Measurements from ENCODE around the gene RAMP3. TPM values are rescaled to one million over a fixed set of nuclear protein-coding genes. Genes with fewer than 3 reads are reported as not detected.
A peak's percentile ranks its signal among the peaks of the same experiment; 100 is the strongest.

Gene RAMP3
- polyA plus RNA-seq, 3 donors, result not detected

DNA sequence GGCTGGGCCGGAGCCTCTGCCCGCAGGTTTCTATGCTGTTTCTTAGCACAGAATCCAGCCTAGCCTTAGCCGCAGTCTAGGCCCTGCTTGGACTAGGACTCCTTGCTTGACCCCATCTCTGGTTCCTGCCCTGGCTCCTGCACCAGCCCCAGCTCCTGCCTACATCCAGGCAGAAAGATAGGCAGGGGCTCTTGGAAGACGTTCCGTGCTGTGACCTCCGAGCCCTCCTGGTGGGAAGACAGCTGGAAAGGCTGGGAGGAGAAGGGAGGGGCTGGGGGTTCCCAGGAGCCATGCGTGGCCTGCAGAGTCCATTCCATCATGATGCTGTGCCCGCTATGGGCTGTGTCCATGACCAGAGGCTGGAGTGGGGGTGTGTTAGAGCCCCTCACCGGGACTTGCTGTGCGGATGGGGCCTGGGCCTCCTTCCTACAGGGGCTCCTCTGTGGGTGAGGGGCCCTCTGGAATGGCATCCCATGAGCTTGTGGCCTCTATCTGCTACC is 26.2 kb downstream of the RAMP3 start:
- peaks cover 10 to 12% (median 10%) of the 10 kb centered on the region in 3 donors for H3K27me3 Mint-ChIP-seq (ENCODE audit: low read depth in 3 of 3)
- intact Hi-C loops (cut with micrococcal nuclease), result no loop called here
- Histone ChIP-seq H3K4me3 (replicated peaks in 1 of 3; ENCODE audit: low read depth in 2 of 3, low read length in 3 of 3) (no peak overlapping the region), H3K27me3 (ENCODE audit: control insufficient read depth in 2 of 2, insufficient read depth in 2 of 2, low read length in 2 of 2) (no peaks in the 10 kb centered on the region), H3K9me3 (replicated peaks in 1 of 2; ENCODE audit: control insufficient read depth in 1 of 2, insufficient read depth in 1 of 2, low read length in 2 of 2) (no peaks in the 10 kb centered on the region), H3K79me2 (ENCODE audit: insufficient read depth, low read length) (no peaks in the 10 kb centered on the region), H2AFZ (ENCODE audit: insufficient read depth, low read depth, low read length, poor library complexity, severe bottlenecking) (no peak overlapping the region), H3K4me2 (replicated peaks; ENCODE audit: extremely low read depth, low read length, poor library complexity, severe bottlenecking) (no peak overlapping the region), H3K27ac (ENCODE audit: low read depth in 1 of 2, low read length in 2 of 2) (no peak overlapping the region), H4K20me1 (ENCODE audit: insufficient read depth, low read length) (no peaks in the 10 kb centered on the region), H3K4me1 (ENCODE audit: control insufficient read depth in 1 of 2, insufficient read depth in 2 of 2, low read length in 2 of 2) (peaks cover 0 to 4% of the 10 kb centered on the region in 2 donors), H3K36me3 (replicated peaks in 1 of 2; ENCODE audit: control insufficient read depth in 1 of 2, insufficient read depth in 2 of 2, low read length in 2 of 2) (no peaks in the 10 kb centered on the region), H3K9ac (ENCODE audit: insufficient read depth, low read length, poor library complexity, severe bottlenecking) (no peak overlapping the region)
- no peak for TF ChIP-seq CTCF (IDR thresholded peaks at IDR 0.05)
- DNase-seq, result no peak
- WGBS (ENCODE audit: insufficient coverage), result 100% methylated on average over 9 of the region's 10 CpGs
- H3K27ac Mint-ChIP-seq, result no peak overlapping the region
- H3K4me3 Mint-ChIP-seq, result no peak overlapping the region
- H3K36me3 Mint-ChIP-seq, result peaks cover 6 to 7% of the 10 kb centered on the region in 2 donors
- peaks cover 0 to under 1% (median 0%) of the 10 kb centered on the region in 7 donors for H3K9me3 Mint-ChIP-seq
- peaks cover 11% of the 10 kb centered on the region for H3K4me1 Mint-ChIP-seq

GRCh38 chr7:45184326-45185027 is 26.9 kb downstream of the RAMP3 start:
- TF ChIP-seq CTCF (IDR thresholded peaks at IDR 0.05), result no peak
- Histone ChIP-seq H3K79me2 (ENCODE audit: insufficient read depth, low read length) (no peaks in the 10 kb centered on the region), H3K36me3 (replicated peaks in 1 of 2; ENCODE audit: control insufficient read depth in 1 of 2, insufficient read depth in 2 of 2, low read length in 2 of 2) (no peaks in the 10 kb centered on the region), H3K27me3 (ENCODE audit: control insufficient read depth in 2 of 2, insufficient read depth in 2 of 2, low read length in 2 of 2) (no peaks in the 10 kb centered on the region), H3K9me3 (replicated peaks in 1 of 2; ENCODE audit: control insufficient read depth in 1 of 2, insufficient read depth in 1 of 2, low read length in 2 of 2) (no peaks in the 10 kb centered on the region), H3K4me3 (replicated peaks in 1 of 3; ENCODE audit: low read depth in 2 of 3, low read length in 3 of 3) (no peak overlapping the region), H3K27ac (ENCODE audit: low read depth in 1 of 2, low read length in 2 of 2) (no peak overlapping the region), H3K4me1 (ENCODE audit: control insufficient read depth in 1 of 2, insufficient read depth in 2 of 2, low read length in 2 of 2) (peaks cover 0 to 4% of the 10 kb centered on the region in 2 donors), H3K4me2 (replicated peaks; ENCODE audit: extremely low read depth, low read length, poor library complexity, severe bottlenecking) (no peak overlapping the region), H2AFZ (ENCODE audit: insufficient read depth, low read depth, low read length, poor library complexity, severe bottlenecking) (no peak overlapping the region), H4K20me1 (ENCODE audit: insufficient read depth, low read length) (no peaks in the 10 kb centered on the region), H3K9ac (ENCODE audit: insufficient read depth, low read length, poor library complexity, severe bottlenecking) (no peak overlapping the region)
- DNase-seq, result no peak
- intact Hi-C loops (cut with micrococcal nuclease), result no loop called here
- Mint-ChIP-seq H3K4me1 (peaks cover 18% of the 10 kb centered on the region), H3K4me3 (no peak overlapping the region), H3K9me3 (peaks cover 0 to 4% (median 0%) of the 10 kb centered on the region in 7 donors), H3K36me3 (peaks cover 7 to 11% of the 10 kb centered on the region in 2 donors), H3K27me3 (ENCODE audit: low read depth in 3 of 3) (peaks cover 3 to 10% (median 4%) of the 10 kb centered on the region in 3 donors), H3K27ac (peak overlapping the region in 1 of 7 donors; percentile 45)
- WGBS (ENCODE audit: insufficient coverage), result 95% methylated on average over 7 of the region's 7 CpGs
